GM23338 (cell line): ENCODE measurements around the gene SPP2.

Source experiments
- CREB1 ChIP-seq: fragments of 250-450 bp; sonication (Bioruptor Pico); IDR thresholded peaks from 2 replicates; pipeline ENCODE4 v1.5.0; 2020; ENCODE audit warnings: low read depth, mild to moderate bottlenecking, moderate library complexity
- JUNB ChIP-seq: IDR thresholded peaks from one replicate; pipeline ENCODE4 v1.6.1; 2016; ENCODE audit warnings: antibody characterized with exemption; ENCODE audit not compliant: unreplicated experiment
- TF ChIP-seq, protein P1 (sequence below): IDR thresholded peaks from one replicate; pipeline ENCODE4 v1.6.1; 2018; ENCODE audit warnings: antibody characterized with exemption; ENCODE audit not compliant: unreplicated experiment
- TF ChIP-seq, protein P2 (sequence below), 2 experiments: fragments of 200-600 bp in 1 of 2; sonication (generic) in 1 of 2; conservative IDR thresholded peaks; 2 replicates each; pipeline versions ENCODE4 v1.5.1 to v1.6.1; 2016 to 2017; ENCODE audit warnings: antibody characterized with exemption in 2 of 2, low read depth in 2 of 2, mild to moderate bottlenecking in 2 of 2, moderate library complexity in 1 of 2

DNA sequence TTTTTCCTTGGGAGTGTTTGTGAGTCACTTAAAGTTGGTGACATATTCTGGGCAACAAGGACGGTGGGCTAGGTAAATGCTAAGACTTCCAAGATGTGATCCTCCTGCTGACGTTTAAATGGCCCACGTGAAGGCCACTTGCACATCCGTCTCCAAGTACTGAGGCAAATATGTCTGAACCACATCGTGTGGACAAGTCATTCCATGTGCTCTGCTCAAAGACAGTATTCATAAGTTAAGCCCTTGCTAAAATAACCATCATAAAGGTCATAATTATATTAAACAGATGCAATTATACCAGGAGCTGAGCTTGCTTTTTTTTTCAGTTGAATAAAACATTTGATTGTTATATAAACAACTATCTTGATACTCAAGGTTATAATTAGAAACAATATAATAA, 44.8 kb downstream of the SPP2 start:
- TF ChIP-seq, protein P1, sequence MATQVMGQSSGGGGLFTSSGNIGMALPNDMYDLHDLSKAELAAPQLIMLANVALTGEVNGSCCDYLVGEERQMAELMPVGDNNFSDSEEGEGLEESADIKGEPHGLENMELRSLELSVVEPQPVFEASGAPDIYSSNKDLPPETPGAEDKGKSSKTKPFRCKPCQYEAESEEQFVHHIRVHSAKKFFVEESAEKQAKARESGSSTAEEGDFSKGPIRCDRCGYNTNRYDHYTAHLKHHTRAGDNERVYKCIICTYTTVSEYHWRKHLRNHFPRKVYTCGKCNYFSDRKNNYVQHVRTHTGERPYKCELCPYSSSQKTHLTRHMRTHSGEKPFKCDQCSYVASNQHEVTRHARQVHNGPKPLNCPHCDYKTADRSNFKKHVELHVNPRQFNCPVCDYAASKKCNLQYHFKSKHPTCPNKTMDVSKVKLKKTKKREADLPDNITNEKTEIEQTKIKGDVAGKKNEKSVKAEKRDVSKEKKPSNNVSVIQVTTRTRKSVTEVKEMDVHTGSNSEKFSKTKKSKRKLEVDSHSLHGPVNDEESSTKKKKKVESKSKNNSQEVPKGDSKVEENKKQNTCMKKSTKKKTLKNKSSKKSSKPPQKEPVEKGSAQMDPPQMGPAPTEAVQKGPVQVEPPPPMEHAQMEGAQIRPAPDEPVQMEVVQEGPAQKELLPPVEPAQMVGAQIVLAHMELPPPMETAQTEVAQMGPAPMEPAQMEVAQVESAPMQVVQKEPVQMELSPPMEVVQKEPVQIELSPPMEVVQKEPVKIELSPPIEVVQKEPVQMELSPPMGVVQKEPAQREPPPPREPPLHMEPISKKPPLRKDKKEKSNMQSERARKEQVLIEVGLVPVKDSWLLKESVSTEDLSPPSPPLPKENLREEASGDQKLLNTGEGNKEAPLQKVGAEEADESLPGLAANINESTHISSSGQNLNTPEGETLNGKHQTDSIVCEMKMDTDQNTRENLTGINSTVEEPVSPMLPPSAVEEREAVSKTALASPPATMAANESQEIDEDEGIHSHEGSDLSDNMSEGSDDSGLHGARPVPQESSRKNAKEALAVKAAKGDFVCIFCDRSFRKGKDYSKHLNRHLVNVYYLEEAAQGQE: no peak
- TF ChIP-seq, protein P2, sequence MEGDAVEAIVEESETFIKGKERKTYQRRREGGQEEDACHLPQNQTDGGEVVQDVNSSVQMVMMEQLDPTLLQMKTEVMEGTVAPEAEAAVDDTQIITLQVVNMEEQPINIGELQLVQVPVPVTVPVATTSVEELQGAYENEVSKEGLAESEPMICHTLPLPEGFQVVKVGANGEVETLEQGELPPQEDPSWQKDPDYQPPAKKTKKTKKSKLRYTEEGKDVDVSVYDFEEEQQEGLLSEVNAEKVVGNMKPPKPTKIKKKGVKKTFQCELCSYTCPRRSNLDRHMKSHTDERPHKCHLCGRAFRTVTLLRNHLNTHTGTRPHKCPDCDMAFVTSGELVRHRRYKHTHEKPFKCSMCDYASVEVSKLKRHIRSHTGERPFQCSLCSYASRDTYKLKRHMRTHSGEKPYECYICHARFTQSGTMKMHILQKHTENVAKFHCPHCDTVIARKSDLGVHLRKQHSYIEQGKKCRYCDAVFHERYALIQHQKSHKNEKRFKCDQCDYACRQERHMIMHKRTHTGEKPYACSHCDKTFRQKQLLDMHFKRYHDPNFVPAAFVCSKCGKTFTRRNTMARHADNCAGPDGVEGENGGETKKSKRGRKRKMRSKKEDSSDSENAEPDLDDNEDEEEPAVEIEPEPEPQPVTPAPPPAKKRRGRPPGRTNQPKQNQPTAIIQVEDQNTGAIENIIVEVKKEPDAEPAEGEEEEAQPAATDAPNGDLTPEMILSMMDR (conservative IDR thresholded peaks at IDR 0.05; ENCODE audit: low read depth in 2 of 2): no peak
- TF ChIP-seq JUNB: no peak
- no peak for TF ChIP-seq CREB1 (CRISPR knock-in tag)
